Measurements from ENCODE around the gene LTBP1. TPM values are rescaled to one million over a fixed set of nuclear protein-coding genes. Genes with fewer than 3 reads are reported as not detected.
"Not testable (repeated sequence)": the region's sequence is repeated elsewhere in the genome, so short reads cannot be mapped to it uniquely, and the experiment has no call there.

The LTBP1 gene
- total RNA-seq, 2 donors from 2014 or later: 0.39 to 0.41 TPM

DNA sequence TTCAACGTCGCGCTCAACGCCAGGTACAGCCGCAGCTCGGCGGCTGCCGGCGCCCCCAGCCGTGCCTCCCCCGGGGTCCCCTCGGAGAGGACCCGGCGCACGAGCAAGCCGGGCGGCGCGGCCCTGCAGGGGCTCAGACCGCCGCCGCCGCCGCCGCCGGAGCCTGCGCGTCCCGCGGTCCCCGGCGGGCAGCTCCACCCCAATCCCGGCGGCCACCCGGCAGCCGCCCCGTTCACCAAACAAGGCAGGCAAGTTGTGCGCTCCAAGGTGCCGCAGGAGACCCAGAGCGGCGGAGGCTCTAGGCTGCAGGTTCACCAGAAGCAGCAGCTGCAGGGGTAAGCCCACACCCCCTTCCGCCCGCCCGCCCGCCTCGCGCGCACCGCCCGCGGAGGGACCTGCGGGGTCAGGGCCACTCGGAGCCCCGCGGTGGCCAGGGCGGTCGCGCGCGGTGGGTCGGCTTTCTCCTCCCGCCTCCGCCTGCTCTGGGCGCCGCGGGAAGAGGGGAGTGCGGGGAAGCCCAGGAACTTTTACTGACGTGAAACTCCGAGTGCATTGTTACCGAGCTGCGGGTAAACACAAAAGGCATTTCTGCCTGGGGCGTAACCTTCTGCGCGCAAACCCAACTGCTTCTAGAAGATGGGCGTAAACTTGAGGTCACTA, 861 bp downstream of the LTBP1 start:
- Mint-ChIP-seq H3K9me3 (no peaks in the 10 kb centered on the region), H3K36me3 (peaks cover 0 to 9% of the 10 kb centered on the region in 2 donors), H3K27ac (no peak overlapping the region)
- ATAC-seq: peak in 1 of 2 donors; percentile 42
- peak in 1 of 2 donors; percentile 31 for DNase-seq (ENCODE audit: low spot score in 2 of 2)

DNA sequence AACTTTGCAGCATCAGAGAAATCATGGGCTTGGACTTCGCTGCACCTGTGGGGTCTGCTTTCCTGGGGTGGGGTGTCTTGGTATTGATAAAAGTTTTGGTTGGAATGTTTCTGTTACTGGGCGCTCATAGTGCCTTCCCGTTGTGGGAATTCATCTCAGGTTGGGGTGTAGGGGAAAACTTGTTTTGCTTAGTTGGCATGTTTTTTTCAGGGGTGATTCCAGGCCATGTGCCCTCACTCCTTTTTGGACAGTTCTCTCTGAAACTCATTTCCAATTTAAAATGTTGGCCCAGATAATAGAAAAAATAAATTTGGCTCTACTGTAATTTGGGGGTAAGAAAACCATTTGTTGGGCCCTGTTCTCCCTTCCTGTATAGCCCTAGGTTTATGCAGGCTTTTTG, 1.5 kb downstream of the LTBP1 start:
- ATAC-seq: no peak
- H3K9me3 Mint-ChIP-seq: no peaks in the 10 kb centered on the region

DNA sequence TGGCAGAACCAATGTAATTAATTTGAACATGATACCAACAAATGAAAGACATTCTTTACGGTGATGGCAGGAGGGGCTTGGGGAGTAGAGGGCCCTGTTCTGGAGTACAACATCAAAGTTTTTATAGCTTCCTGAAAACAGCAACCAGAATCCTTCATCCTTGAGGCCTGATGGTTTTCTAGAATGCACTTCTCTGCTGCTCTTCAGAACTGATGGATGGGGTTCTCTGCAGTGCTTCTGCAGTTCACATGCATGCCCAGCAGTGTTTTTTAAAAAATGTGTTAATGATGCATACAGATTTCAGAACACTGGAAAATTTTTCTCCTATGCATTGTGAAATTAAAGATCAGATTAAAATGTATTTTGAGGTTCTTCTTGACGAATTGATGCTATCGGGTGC, 2.5 kb downstream of the LTBP1 start:
- DNase-seq (ENCODE audit: low spot score in 2 of 2) (no peak), ATAC-seq (no peak)
- Mint-ChIP-seq H3K9me3 (no peaks in the 10 kb centered on the region), H3K27ac (no peak overlapping the region), H3K36me3 (peaks cover 0 to 9% of the 10 kb centered on the region in 2 donors)

More for the DNA sequence above, 1.5 kb downstream of the LTBP1 start:
- DNase-seq (ENCODE audit: low spot score in 2 of 2): no peak
- no peak overlapping the region for H3K27ac Mint-ChIP-seq
- peaks cover 0 to 9% of the 10 kb centered on the region in 2 donors for H3K36me3 Mint-ChIP-seq

DNA sequence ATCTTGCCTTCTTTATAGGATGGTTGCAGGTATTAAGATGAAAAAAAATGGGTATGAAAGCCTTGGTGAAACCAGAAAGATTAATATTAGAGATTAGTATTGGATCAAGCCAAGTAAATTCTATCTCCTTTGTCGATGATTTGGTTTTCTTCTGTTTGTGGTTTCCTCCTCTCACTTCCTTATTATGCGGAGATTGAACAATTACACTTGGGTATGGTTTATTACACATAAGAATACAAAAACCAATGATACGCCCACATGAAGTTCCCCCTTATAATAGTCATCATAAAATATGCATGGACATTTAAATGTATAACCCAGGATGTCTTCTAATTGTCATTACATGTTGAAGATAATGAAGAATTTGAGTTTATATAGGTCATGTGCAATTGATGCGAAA, 4.9 kb downstream of the LTBP1 start:
- H3K27ac Mint-ChIP-seq: no peak overlapping the region
- ATAC-seq (no peak), DNase-seq (ENCODE audit: low spot score in 2 of 2) (no peak)
- H3K36me3 Mint-ChIP-seq: peaks cover 0 to 9% of the 10 kb centered on the region in 2 donors
- no peaks in the 10 kb centered on the region for H3K9me3 Mint-ChIP-seq

DNA sequence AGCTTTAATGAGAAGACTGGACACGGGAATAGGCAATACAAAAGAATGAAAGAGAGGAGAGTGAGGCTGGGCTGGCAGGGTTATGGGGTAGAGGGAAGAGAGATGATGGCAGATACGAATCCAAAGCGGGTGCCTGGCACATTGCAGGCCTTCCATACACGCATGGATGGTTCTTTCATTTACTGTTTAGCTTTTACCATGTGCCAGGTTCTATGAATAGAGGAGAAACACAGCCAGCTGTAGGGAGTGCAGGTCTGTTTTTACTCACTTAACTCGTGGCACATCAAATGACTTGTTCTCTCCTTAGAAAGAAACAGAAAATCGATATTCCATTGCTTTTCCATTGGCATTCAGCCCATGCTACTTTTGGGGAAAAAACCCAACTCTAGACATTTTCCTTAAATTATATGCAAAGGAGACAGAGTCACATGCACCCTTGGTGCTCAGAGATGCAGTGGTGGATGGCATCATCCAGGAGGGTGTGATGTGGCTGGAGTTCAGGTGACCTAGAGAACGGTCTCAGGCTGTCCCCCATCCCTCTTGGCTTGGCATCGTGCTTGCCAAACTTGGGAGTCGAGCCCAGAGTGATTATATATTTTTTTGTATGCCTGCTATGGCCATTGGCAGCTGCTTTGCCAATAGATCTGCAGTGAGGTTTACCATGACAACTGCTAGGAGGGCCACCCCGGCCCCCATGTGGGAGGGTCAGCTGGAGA, 6.2 kb downstream of the LTBP1 start:
- ATAC-seq: no peak
- Mint-ChIP-seq H3K27ac (peak overlapping the region in 1 of 2 donors; percentile 25), H3K9me3 (no peaks in the 10 kb centered on the region), H3K36me3 (peaks cover 0 to 9% of the 10 kb centered on the region in 2 donors)
- no peak for DNase-seq (ENCODE audit: low spot score in 2 of 2)

DNA sequence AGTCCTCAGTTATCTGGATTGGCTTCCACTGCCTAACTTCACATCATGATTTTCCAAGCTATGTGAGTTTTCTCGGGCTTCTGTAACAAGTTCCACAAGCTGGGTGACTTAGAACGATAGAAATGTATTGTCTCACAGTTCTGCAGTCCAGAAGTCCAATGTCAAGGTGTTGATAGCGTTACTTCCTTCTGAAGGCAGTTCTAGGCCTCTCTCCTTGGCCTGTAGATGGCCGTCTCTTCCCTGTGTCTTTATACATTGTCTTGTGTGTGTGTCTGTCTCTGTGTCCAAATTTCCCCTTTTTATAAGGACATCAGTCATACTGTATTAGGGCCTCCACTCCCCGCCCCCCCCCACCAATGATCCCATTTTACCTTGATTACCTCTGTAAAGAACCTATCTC, 7.5 kb downstream of the LTBP1 start:
- DNase-seq (ENCODE audit: low spot score in 2 of 2): no peak
- Mint-ChIP-seq H3K9me3 (no peaks in the 10 kb centered on the region), H3K27ac (no peak overlapping the region), H3K36me3 (no peaks in the 10 kb centered on the region)
- no peak for ATAC-seq

DNA sequence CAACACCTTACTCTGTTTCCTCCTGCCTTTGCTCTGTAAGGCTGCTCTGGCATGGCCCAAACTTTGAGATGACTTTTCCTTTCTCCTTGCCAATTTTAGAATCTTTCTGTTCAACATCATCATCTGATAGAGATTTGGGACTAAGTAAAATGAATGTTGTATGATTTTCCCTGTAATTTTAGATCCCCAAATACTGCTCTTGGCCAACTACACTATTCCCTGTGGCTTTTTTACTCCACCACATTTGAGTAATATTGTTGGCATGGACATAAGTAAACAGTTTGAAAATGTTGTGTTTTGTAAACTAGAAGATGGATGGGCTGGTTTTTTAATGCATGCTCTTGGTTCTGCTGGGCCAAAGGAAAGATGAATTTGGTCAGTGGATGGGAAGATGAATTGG, 12.1 kb downstream of the LTBP1 start:
- H3K27ac Mint-ChIP-seq: no peak overlapping the region
- DNase-seq (ENCODE audit: low spot score in 2 of 2) (no peak), ATAC-seq (no peak)
- H3K9me3 Mint-ChIP-seq: no peaks in the 10 kb centered on the region
- H3K36me3 Mint-ChIP-seq: no peaks in the 10 kb centered on the region

DNA sequence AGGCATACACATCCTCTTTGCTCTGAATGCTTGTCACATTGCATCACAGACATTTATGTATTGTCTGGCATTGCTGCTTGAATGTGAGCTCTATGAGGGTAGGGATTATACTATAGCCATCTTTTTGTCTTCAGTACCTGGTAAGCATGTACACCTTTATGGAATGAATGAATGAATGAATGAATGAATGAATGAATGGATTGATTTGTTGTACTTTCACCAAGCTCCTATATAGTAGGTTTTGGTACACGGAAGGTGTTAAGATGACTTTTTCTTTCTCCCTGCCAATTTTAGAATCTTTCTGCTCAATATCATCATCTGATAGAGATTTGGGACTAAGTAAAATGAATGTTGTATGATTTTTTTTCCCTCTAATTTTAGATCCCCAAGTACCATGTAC, 13.5 kb downstream of the LTBP1 start:
- no peaks in the 10 kb centered on the region for H3K9me3 Mint-ChIP-seq
- no peak overlapping the region for H3K27ac Mint-ChIP-seq
- DNase-seq (ENCODE audit: low spot score in 2 of 2): no peak
- H3K36me3 Mint-ChIP-seq: no peaks in the 10 kb centered on the region
- no peak for ATAC-seq

DNA sequence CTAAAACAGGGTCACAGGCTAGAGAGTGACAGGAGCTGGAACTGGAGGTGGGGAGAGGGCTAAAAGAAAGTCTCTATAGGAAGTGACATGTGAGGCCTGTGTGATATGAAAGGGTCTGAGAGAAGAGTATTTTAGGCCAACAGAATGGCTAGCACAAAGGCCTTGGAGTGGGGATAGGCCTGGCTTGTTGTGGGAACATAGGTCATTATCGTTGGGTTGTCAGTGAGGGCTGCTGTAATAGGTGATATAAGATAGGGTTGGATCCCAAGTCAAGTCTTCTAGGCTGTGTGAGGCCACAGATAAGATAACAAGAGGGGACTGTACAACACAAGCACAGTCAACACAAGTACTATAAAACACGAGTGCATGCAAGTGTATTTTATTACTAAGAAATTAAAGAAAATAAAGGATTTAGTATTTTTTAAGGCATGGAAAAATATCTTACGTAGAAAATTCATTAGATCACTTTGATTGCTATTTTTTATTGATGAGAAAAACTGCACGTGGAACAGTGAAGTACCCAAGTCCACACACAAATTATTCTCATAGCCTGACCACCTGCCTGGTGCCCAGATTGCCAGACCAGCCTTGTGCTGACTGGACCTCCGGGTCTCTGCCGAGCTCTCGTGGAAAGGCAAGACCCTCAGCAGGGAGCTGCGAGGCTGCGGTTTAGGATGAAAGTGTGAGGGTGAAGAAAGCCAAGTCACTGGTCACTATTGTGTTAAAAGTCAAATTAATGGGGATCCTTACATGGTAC, 14.1 kb downstream of the LTBP1 start:
- no peak overlapping the region for H3K27ac Mint-ChIP-seq
- no peaks in the 10 kb centered on the region for H3K36me3 Mint-ChIP-seq
- ATAC-seq (no peak), DNase-seq (ENCODE audit: low spot score in 2 of 2) (no peak)
- H3K9me3 Mint-ChIP-seq: no peaks in the 10 kb centered on the region

DNA sequence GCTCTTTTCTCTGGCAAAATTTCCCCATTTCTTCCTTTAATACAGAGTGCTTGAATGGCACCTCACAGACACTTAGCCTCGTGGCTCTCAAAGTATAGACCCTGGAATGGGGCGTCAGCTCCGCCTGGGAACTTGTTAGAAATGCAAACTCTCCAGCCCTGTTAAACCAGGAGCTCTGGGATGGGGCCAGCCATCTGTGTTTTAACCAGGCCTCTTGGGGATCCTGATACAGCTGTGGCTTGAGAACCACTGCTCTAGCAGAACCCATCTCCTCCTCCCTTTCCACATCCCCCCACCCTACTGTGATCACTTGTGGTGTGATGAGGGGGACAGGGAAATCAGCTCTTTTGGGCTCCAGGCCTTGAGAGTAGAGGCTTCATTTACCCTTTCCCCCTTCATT, 15.9 kb downstream of the LTBP1 start:
- Mint-ChIP-seq H3K27ac (no peak overlapping the region), H3K9me3 (no peaks in the 10 kb centered on the region), H3K36me3 (no peaks in the 10 kb centered on the region)
- DNase-seq (ENCODE audit: low spot score in 2 of 2): no peak
- no peak for ATAC-seq

DNA sequence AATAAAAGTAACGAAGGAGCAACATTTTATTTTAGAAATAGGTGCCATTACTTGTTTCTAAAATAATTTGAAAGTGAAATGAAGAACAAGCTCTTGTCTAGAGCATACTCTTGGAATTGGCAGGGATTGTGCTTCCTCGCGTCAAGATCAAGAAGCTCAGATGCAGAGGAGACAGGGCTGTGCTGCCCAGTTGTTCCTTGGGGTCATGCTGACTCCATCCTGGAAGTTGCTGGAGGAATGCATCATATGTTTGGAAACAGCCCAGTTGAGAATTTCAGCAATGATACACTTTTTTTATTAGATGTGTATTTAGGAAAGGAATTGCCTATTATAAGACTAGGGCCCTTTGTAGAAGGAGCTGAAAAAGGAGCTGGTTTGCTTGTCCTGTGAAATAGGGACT, 17.2 kb downstream of the LTBP1 start:
- ATAC-seq: no peak
- H3K36me3 Mint-ChIP-seq: no peaks in the 10 kb centered on the region
- no peak overlapping the region for H3K27ac Mint-ChIP-seq
- no peak for DNase-seq (ENCODE audit: low spot score in 2 of 2)
- H3K9me3 Mint-ChIP-seq: no peaks in the 10 kb centered on the region

DNA sequence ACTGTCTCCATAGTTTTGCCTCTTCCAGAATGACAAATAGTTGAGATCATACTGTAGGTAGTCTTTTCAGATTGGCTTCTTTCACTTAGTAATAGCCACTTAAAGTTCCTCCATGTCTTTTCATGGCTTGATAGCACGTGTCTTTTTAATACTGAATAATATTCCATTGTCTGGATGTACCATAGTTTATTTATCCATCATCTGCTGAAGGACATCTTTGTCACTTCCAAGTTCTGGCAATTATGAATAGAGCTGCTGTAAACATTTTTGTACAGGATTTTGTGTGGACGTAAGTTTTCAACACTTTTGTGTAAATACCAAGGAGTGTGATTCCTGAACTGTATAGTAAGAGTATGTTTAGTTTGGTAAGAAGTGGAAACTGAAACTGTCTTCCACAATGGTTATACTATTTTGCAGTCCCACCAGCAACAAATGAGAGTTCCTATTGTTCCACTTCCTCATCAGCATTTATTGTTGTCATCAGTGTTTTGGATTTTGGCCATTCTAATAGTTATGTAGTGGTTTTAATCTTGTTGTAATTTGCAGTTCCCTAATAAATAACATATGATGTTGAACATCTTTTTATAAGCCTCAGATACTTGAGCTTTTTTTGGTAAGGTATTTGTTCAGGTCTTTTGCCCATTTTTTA, 18.9 kb downstream of the LTBP1 start:
- H3K9me3 Mint-ChIP-seq: peaks cover 1 to 3% of the 10 kb centered on the region in 2 donors

DNA sequence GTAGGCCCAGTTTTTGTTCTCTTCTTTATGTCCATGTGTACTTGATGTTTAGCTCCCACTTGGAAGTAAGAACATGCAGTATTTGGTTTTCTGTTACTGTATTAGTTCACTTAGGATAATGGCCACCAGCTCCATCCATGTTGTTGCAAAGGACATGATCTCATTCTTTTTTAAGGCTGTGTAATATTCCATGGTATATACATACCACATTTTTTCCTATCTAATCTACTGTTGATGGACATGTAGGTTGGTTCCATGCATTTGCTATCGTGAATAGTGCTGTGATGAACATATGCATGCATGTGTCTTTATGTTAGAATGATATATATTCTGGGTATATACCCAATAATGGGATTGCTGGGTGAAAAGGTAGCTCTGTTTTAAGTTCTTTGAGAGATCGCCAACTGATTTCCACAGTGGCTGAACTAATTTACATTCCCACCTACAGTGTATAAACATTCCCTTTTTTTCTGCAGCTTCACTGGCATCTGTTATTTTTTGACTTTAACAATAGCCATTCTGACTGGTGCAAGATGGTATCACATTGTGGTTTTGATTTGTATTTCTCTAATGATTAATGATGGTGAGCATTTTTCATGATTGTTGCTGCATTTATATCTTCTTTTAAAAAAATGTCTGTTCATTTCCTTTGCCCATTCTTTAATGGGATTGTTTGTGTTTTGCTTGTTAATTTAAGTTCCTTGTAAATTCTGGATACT, 22.9 kb downstream of the LTBP1 start:
- peaks cover 2 to 4% of the 10 kb centered on the region in 2 donors for H3K36me3 Mint-ChIP-seq
- no peak for DNase-seq (ENCODE audit: low spot score in 2 of 2)
- peaks cover 11 to 13% of the 10 kb centered on the region in 2 donors for H3K9me3 Mint-ChIP-seq
- no peak overlapping the region for H3K27ac Mint-ChIP-seq
- ATAC-seq: no peak

More for the DNA sequence above, 18.9 kb downstream of the LTBP1 start:
- no peaks in the 10 kb centered on the region for H3K36me3 Mint-ChIP-seq
- ATAC-seq (no peak), DNase-seq (ENCODE audit: low spot score in 2 of 2) (no peak)
- no peak overlapping the region for H3K27ac Mint-ChIP-seq

DNA sequence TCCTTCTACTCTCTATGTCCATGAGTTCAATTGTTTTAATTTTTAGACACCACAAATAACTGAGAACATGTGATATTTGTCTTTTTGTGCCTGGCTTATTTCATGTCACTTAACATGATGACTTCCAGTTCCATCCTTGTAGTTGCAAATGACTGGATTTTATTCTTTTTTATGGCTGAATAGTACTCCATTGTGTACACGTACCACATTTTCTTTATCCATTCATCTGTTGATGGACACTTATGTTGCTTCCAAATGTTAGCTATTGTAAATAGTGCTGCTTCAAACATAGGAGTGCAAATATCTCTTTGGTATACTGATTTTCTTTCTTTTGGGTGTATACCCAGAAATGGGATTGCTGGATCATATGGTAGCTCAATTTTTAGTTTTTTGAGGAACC, 27.0 kb downstream of the LTBP1 start:
- not testable (repeated sequence) for H3K27ac Mint-ChIP-seq; ATAC-seq; H3K36me3 Mint-ChIP-seq; DNase-seq (ENCODE audit: low spot score in 2 of 2)
- H3K9me3 Mint-ChIP-seq: peaks cover 19 to 23% of the 10 kb centered on the region in 2 donors

DNA sequence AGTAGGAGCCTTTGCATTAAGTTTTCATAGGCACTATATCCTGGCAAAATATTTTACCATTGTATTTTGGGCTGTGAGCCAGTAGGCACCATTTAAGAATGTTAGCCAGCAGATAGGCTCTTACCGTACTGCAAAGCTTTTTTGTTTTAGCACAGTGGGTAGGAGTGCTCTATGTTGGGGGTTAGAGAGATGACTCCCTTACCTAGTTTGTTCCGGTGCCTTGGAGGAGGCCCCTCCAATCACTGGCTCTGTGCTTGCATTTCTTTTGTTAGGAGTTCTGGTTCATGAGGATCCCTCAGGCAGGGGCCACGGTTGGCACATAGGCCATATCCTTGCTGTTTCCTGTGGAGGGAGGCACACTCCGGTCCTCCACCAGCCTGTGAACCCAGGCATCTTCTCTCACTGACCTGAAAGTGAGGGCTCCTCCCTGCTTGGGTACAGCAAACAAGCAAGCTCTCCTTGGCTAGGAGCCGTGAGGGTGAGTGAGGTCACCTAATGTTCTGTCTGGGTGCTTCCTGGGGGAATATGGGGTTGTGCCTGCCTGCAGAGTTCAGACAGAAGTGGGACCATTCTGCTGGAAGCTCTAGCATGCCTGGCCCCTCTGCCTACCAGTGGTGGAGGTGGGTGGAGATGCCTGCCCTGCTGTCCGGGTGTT, 29.8 kb downstream of the LTBP1 start:
- Mint-ChIP-seq H3K36me3 (peaks cover 5 to 8% of the 10 kb centered on the region in 2 donors), H3K9me3 (peaks cover 16 to 19% of the 10 kb centered on the region in 2 donors), H3K27ac (no peak overlapping the region)
- ATAC-seq (no peak), DNase-seq (ENCODE audit: low spot score in 2 of 2) (no peak)

DNA sequence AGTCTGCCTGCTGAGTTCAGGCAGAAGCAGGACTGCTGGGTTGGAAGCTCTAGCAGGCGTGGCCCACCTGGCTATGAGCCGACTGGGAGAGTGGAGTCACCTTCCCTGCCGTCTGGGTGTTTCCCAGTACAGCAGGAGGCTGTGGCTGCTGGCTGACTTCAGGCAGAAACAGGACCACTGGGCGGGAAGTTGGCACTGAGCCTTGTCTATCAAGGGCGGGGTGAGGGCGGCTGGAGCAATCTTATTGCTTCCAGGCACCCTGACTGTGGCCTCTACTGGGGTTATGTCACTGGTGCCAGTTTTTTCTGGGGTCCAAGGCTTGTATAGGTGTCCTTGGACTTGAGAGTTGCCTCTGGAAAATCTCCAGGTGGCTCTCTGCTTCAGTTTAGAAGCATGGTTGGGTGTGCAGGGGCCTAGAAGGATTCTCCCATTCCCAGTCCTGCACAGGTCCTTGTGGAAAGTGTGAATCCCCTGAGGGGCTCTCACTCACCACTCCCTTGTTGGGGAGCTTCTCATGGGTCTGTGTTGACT, 30.5 kb downstream of the LTBP1 start:
- ATAC-seq: no peak
- DNase-seq (ENCODE audit: low spot score in 2 of 2): no peak
- no peak overlapping the region for H3K27ac Mint-ChIP-seq
- H3K36me3 Mint-ChIP-seq: peaks cover 5 to 8% of the 10 kb centered on the region in 2 donors
- H3K9me3 Mint-ChIP-seq: peaks cover 16 to 19% of the 10 kb centered on the region in 2 donors

All from activated naive CD4-positive, alpha-beta T cell treated with anti-CD3 and anti-CD28 coated beads, Interleukin-2, amount 50 U/mL, for 72 hours (primary cell).